H7 (cell line): ENCODE measurements around the gene STYXL2. TPM values are rescaled to one million over a fixed set of nuclear protein-coding genes. Genes with fewer than 3 reads are reported as not detected.

ENCODE experiments used
- DNase-seq: peaks from one replicate; pipeline ENCODE4 v3.0.0; 2012
- H3K27me3 ChIP-seq: 2 replicates; pipeline ENCODE4 v1.6.0; 2011; ENCODE audit warnings: mild to moderate bottlenecking, low read length; ENCODE audit not compliant: control insufficient read depth, insufficient read depth
- H3K36me3 ChIP-seq: replicated peaks from 2 replicates; pipeline ENCODE4 v1.5.1; 2011; ENCODE audit warnings: low read length; ENCODE audit not compliant: control insufficient read depth, insufficient read depth
- H3K4me3 ChIP-seq: 2 replicates; pipeline ENCODE4 v1.5.1; 2011; ENCODE audit warnings: low read depth, mild to moderate bottlenecking, control low read depth, low read length, moderate library complexity; ENCODE audit not compliant: insufficient read depth
- total RNA-seq: library from RNA; depleted of rRNA; stranded (reverse); fragments of >200 nt; shearing (Covaris generic); gene quantifications from 2 replicates; pipeline ENCODE4 v1.2.3, GENCODE V29; 2014

Gene STYXL2
- total RNA-seq, 1 experiment from 2014 or later = 0.24 TPM

DNA sequence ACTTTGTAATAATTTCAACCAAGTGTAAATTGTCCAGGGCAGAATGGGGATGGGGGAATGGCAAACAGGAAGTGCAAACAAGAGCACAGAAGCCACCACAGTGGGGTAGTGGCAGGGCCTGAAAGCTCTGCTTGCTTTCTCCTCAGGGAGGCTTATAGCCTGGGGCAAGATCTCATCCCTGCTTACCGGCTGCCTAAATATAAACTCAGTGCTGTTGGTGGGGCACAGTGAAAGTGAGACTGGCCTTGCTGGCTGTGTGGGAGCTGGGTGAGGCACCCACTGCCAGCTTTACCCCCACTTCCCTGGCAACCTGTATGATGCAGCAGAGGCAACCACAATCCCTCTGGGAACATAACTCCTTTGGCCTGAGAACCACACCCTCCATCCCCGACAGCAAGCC is 15.2 kb downstream of the STYXL2 start:
- H3K4me3 ChIP-seq = no peak overlapping the region
- no peaks in the 10 kb centered on the region for H3K36me3 ChIP-seq
- H3K27me3 ChIP-seq = no peaks in the 10 kb centered on the region
- DNase-seq = no peak

DNA sequence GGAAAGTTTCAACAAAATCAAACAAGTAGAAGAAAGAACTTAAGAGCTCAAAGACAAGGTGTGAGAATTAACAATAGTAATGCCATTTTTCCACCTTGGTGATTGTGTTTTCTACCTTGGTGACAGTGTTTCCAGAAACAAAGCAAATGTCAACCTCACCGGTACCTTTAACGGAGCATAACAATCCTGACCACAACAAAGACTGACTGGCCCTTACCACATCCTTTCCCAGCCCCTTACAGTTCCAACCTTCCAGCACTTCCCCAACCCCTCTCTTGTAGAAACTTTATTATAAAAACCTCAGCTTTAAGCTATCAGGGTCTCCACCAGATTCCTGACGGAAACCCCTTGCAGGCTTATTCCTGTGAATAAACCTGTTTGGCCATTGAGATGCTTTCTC is 16.7 kb downstream of the STYXL2 start:
- no peaks in the 10 kb centered on the region for H3K36me3 ChIP-seq
- H3K4me3 ChIP-seq = no peak overlapping the region
- no peaks in the 10 kb centered on the region for H3K27me3 ChIP-seq
- DNase-seq = no peak

- Histone ChIP-seq H3K27me3 (no peaks in the 10 kb centered on the region), H3K36me3 (no peaks in the 10 kb centered on the region), H3K4me3 (no peak overlapping the region)
- DNase-seq = no peak
Observed at GRCh38 chr1:167111868-167112709, 18.2 kb downstream of the STYXL2 start.

DNA sequence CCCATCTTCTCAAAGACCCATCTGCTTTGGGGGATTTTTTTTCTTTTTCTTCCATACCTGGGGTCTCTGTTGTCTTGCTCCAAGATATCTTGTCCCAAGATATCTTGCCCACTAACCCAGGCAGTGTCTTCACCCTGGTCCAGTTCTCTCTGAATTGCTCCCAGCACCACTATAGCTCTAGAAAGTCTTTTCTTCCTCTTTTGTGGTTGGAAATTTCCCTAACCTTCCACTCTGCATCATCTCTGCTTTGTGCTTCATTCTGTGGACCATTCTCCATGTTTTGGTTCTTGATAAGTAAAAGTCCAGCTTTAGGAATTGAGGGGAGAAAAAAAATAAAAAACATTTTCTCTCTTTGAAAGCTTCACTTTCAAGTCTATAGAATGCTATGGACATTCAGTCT is 20.9 kb downstream of the STYXL2 start:
- no peak overlapping the region for H3K4me3 ChIP-seq
- no peaks in the 10 kb centered on the region for H3K36me3 ChIP-seq
- H3K27me3 ChIP-seq = no peaks in the 10 kb centered on the region
- DNase-seq = no peak

- DNase-seq = no peak
- H3K4me3 ChIP-seq = no peak overlapping the region
- no peaks in the 10 kb centered on the region for H3K27me3 ChIP-seq
- H3K36me3 ChIP-seq = no peaks in the 10 kb centered on the region
Observed at GRCh38 chr1:167115655-167116054, 21.8 kb downstream of the STYXL2 start.

- H3K4me3 ChIP-seq = no peak overlapping the region
- H3K36me3 ChIP-seq = no peaks in the 10 kb centered on the region
- DNase-seq = no peak
- no peaks in the 10 kb centered on the region for H3K27me3 ChIP-seq
Observed at GRCh38 chr1:167116174-167116573, 22.3 kb downstream of the STYXL2 start.

DNA sequence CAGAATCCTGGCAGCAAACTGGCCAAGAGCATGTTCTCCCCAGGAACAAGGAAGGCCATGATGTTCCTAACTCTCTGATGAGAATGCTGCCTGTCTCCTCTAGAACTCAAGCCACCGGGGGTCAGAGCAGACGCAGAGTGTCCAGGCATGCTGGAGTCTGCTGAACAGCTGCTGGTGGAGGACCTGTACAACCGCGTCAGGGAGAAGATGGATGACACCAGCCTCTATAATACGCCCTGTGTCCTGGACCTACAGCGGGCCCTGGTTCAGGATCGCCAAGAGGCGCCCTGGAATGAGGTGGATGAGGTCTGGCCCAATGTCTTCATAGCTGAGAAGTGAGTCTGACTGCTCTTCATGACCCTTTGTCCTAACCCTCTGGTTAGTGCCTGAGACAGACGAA is 23.4 kb downstream of the STYXL2 start:
- no peak for DNase-seq
- H3K36me3 ChIP-seq = no peaks in the 10 kb centered on the region

GRCh38 chr1:167118188-167118587 is 24.3 kb downstream of the STYXL2 start:
- peaks cover 2% of the 10 kb centered on the region for H3K27me3 ChIP-seq
- H3K4me3 ChIP-seq = no peak overlapping the region
- no peak for DNase-seq
- no peaks in the 10 kb centered on the region for H3K36me3 ChIP-seq

More for the DNA sequence above, 23.4 kb downstream of the STYXL2 start:
- H3K4me3 ChIP-seq = no peak overlapping the region
- peaks cover 2% of the 10 kb centered on the region for H3K27me3 ChIP-seq

DNA sequence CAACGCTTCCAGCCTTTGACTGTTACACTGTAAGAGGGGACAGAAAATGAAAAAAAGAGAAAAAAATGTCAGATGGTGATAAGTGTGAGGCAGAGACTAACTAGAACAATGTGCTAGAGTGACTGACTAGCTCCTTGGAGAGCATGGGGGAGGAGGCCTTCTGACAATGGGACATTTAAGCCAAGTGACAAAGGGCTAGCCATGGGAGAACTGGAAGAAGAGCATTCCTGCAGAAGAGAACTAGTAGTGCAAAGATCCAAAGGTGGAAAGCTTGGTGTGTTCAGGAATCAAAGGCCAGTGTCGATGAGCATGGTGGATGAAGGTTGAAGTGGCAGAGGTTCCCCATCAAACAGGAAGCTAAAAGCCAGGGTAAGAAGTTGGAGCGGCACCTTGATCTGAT is 25.8 kb downstream of the STYXL2 start:
- H3K27me3 ChIP-seq = peaks cover 2% of the 10 kb centered on the region
- DNase-seq = no peak
- no peak overlapping the region for H3K4me3 ChIP-seq

GRCh38 chr1:167120899-167121298 is 27.0 kb downstream of the STYXL2 start:
- no peak for DNase-seq
- peak overlapping the region; percentile 51 for H3K4me3 ChIP-seq
- no peaks in the 10 kb centered on the region for H3K36me3 ChIP-seq

More for the DNA sequence above, 25.8 kb downstream of the STYXL2 start:
- no peaks in the 10 kb centered on the region for H3K36me3 ChIP-seq

DNA sequence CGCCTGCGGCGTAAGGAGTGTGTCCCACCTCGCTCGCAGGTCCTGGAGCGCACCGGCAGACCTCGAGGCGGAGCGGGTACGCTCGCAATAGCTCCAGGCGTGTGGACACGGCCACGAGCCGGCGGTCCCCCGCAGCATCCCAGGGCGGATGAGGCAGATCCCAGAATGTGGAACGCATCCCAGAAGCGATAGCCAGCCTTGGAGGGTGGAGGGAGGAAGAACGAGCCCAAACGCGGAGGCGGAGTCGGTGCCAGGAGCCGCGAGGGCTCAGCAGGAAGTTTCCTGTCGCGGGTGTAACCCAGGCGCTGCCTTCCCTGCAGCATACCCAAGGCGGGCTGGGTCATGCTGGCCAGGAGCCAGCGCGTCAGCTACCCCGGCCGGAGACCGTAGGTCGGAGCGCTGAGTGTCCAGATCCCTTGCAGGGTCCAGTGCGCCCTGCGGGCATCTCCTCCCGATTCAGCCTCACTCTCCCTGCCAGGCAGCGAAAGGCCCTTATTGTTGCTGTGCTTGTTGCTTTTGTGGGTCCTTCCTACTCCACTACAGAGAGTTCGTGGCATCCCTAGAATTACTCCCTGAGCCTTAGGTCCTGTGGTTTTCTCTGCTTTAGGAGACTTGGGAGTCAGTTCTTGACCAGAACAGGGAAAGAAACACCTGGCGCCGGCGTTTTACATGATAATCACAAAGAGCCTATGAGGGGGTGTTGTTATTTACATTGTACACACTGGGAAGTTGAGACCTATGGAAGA is 27.7 kb downstream of the STYXL2 start:
- DNase-seq = peak; percentile 81
- H3K27me3 ChIP-seq = peaks cover 2% of the 10 kb centered on the region
- peak overlapping the region; percentile 51 for H3K4me3 ChIP-seq
- no peaks in the 10 kb centered on the region for H3K36me3 ChIP-seq

More at GRCh38 chr1:167120899-167121298, 27.0 kb downstream of the STYXL2 start:
- H3K27me3 ChIP-seq = peaks cover 2% of the 10 kb centered on the region

- DNase-seq = no peak
- H3K4me3 ChIP-seq = no peak overlapping the region
- no peaks in the 10 kb centered on the region for H3K36me3 ChIP-seq
Observed at GRCh38 chr1:167122121-167122480, 28.2 kb downstream of the STYXL2 start.

DNA sequence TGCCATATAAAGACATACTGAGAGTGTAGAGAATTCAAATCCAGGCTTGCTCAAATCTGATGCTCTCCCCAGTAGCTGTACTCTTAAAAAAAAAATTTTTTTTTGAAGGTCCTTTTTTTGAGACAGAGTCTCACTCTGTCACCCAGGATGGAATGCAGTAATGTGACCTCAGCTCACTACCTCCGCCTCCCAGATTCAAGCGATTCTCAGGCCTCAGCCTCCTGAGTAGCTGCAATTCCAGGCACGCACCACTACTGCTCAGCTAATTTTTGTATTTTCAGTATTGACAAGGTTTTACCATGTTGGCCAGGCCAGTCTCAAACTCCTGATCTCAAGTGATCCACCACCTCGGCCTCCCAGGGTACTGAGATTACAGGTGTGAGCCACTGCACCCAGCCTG is 28.7 kb downstream of the STYXL2 start:
- H3K27me3 ChIP-seq = peaks cover 2% of the 10 kb centered on the region
- no peaks in the 10 kb centered on the region for H3K36me3 ChIP-seq
- peak; percentile 10 for DNase-seq
- H3K4me3 ChIP-seq = no peak overlapping the region

More at GRCh38 chr1:167122121-167122480, 28.2 kb downstream of the STYXL2 start:
- H3K27me3 ChIP-seq = peaks cover 2% of the 10 kb centered on the region

DNA sequence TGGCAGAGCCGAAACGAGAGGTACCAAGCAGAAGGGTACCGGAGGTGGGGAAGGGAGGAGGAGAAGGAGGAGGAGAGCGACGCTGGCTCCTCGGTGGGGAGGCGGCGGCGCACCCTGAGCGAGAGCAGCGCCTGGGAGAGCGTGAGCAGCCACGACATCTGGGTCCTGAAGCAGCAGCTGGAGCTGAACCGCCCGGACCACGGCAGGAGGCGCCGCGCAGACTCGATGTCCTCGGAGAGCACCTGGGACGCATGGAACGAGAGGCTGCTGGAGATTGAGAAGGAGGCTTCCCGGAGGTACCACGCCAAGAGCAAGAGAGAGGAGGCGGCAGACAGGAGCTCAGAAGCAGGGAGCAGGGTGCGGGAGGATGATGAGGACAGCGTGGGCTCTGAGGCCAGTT is 32.4 kb downstream of the STYXL2 start:
- Histone ChIP-seq H3K4me3 (no peak overlapping the region), H3K36me3 (no peaks in the 10 kb centered on the region), H3K27me3 (peaks cover 2% of the 10 kb centered on the region)
- peak; percentile 22 for DNase-seq

DNA sequence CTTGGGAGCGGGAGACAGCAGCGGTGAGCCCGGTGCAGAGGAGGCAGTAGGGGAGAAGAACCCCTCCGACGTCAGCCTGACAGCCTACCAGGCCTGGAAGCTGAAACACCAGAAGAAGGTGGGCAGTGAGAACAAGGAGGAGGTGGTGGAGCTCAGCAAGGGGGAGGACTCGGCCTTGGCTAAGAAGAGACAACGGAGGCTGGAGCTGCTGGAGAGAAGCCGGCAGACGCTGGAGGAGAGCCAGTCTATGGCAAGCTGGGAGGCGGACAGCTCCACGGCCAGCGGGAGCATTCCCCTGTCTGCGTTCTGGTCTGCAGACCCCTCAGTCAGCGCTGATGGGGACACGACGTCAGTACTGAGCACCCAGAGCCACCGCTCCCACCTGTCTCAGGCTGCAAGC is 32.9 kb downstream of the STYXL2 start:
- Histone ChIP-seq H3K27me3 (no peaks in the 10 kb centered on the region; the same call in 1 of the 2 replicates), H3K36me3 (no peaks in the 10 kb centered on the region), H3K4me3 (no peak overlapping the region)
- peak; percentile 7 for DNase-seq
